Calu3 (cell line): ENCODE results near the gene GPSM3. TPM values are rescaled to one million over a fixed set of nuclear protein-coding genes. Genes with fewer than 3 reads are reported as not detected.
"Not testable (repeated sequence)": the region's sequence is repeated elsewhere in the genome, so short reads cannot be mapped to it uniquely, and the experiment has no call there.

Source experiments
- BruUV-seq: library from RNA; stranded (reverse); fragments of 400-500 nt; replicated peaks from 2 replicates; lab custom pipeline; 2021; lab: Mats Ljungman, UMichigan
- CTCF ChIA-PET: fragments of 300-600 bp; sonication (Branson Sonifier 250); formaldehyde crosslinking; loops from one replicate; lab custom pipeline; 2022; ENCODE audit warnings: antibody characterized with exemption; lab: Charles Lee
- DNase-seq: peaks from one replicate; pipeline ENCODE4 v3.0.0; 2022
- H3K27ac Mint-ChIP-seq: one replicate; pipeline ENCODE4 v1.8.0; 2022; ENCODE audit warnings: mixed read lengths; ENCODE audit not compliant: unreplicated experiment
- H3K27me3 Mint-ChIP-seq: one replicate; pipeline ENCODE4 v1.8.0; 2022; ENCODE audit warnings: mixed read lengths; ENCODE audit not compliant: unreplicated experiment
- H3K36me3 Mint-ChIP-seq: one replicate; pipeline ENCODE4 v1.8.0; 2022; ENCODE audit warnings: mild to moderate bottlenecking, moderate library complexity, mixed read lengths; ENCODE audit not compliant: insufficient read depth, unreplicated experiment
- H3K4me1 Mint-ChIP-seq: one replicate; pipeline ENCODE4 v1.8.0; 2022; ENCODE audit warnings: mild to moderate bottlenecking, low read depth, mixed read lengths; ENCODE audit not compliant: unreplicated experiment
- H3K4me3 Mint-ChIP-seq: one replicate; pipeline ENCODE4 v1.8.0; 2022; ENCODE audit warnings: mild to moderate bottlenecking, low read depth, moderate library complexity, mixed read lengths; ENCODE audit not compliant: unreplicated experiment
- H3K9me3 Mint-ChIP-seq: one replicate; pipeline ENCODE4 v1.8.0; 2022; ENCODE audit warnings: low read depth, mixed read lengths; ENCODE audit not compliant: unreplicated experiment
- intact Hi-C: fragments of 100-400 bp; cut with micrococcal nuclease; formaldehyde crosslinking; loops from one replicate; pipeline ENCODE4 v1.10.0; 2022; ENCODE audit not compliant: unreplicated experiment
- total RNA-seq: library from RNA; stranded (reverse); gene quantifications from 2 replicates; pipeline ENCODE4 v1.2.3, GENCODE V29; 2022
- TF ChIP-seq, protein P1 (sequence below): fragments of 200-600 bp; IDR thresholded peaks from one replicate; pipeline ENCODE4 v1.8.0; 2022; ENCODE audit warnings: antibody characterized with exemption; ENCODE audit not compliant: unreplicated experiment

Gene GPSM3
- total RNA-seq, 1 experiment from 2014 or later: 6.2 TPM

DNA sequence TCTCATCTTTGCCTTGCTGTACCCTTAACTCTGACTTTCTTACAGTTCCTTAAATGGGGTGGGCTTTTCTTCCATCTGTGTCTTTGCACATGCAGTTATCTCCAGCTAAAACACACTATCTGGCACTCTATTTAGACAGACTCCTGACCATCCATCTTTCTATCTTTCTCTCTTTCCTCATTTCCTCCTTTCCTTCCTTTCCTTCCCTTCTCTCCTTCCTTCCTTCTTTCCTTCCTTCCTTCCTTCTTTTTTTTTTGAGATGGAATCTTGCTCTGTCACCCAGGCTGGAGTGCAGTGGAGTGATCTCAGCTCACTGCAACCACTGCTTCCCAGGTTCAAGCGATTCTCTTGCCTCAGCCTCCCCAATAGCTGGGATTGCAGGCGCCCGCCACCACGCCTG lies 23.2 kb upstream of the GPSM3 start:
- TF ChIP-seq, protein P1, sequence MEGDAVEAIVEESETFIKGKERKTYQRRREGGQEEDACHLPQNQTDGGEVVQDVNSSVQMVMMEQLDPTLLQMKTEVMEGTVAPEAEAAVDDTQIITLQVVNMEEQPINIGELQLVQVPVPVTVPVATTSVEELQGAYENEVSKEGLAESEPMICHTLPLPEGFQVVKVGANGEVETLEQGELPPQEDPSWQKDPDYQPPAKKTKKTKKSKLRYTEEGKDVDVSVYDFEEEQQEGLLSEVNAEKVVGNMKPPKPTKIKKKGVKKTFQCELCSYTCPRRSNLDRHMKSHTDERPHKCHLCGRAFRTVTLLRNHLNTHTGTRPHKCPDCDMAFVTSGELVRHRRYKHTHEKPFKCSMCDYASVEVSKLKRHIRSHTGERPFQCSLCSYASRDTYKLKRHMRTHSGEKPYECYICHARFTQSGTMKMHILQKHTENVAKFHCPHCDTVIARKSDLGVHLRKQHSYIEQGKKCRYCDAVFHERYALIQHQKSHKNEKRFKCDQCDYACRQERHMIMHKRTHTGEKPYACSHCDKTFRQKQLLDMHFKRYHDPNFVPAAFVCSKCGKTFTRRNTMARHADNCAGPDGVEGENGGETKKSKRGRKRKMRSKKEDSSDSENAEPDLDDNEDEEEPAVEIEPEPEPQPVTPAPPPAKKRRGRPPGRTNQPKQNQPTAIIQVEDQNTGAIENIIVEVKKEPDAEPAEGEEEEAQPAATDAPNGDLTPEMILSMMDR: no peak
- Mint-ChIP-seq H3K36me3 (peaks cover 3% of the 10 kb centered on the region), H3K4me1 (no peaks in the 10 kb centered on the region), H3K27ac (no peak overlapping the region), H3K4me3 (no peak overlapping the region), H3K27me3 (peaks cover 86% of the 10 kb centered on the region), H3K9me3 (no peaks in the 10 kb centered on the region)
- DNase-seq: no peak
- intact Hi-C loops: no loop called here
- CTCF ChIA-PET: no interaction called here
- no TSS peak for BruUV-seq

DNA sequence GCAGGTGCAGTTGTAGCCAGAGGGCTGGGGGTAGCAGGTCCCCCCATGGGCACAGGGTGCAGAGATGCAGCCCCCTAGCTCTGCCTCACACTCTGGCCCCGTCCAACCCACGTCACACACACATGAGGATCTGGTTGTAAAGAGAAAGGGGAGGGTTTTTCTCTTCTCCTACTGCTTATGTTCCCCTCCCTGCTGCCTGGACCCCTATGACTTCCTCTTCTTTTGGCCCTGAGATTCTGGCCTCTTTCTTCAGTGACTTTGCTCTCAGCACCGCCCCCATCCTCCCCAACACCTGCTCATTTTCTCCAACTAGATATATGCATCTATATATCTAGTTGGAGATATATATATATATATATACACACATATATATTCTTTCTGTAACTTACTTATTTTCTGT lies 21.7 kb upstream of the GPSM3 start:
- no peaks in the 10 kb centered on the region for H3K9me3 Mint-ChIP-seq
- no TSS peak for BruUV-seq
- no peak for DNase-seq
- CTCF ChIA-PET: no interaction called here
- TF ChIP-seq, protein P1: no peak
- H3K27me3 Mint-ChIP-seq: peaks cover 88% of the 10 kb centered on the region
- no peak overlapping the region for H3K4me3 Mint-ChIP-seq
- intact Hi-C loops: no loop called here
- H3K27ac Mint-ChIP-seq: no peak overlapping the region
- no peaks in the 10 kb centered on the region for H3K4me1 Mint-ChIP-seq
- peaks cover 4% of the 10 kb centered on the region for H3K36me3 Mint-ChIP-seq

DNA sequence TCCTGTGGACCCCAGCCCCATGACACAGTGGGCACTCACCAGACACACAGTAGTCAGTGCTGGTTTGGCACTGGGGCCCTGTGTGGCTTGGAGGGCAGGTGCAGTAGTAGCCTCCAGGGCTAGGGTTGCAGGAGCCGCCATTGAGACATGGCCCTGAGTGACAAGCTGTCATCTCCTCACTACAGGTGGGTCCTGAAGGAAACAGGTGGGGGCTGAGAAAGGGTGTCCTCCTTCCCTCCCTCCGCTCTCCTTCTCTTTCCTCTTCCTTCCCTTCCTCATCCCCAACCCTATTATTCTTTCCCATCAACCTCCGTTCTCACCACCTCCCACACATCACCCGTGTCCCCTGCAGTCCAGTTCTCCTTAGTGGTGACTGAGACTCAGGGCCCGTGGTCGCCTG lies 21.2 kb upstream of the GPSM3 start:
- H3K9me3 Mint-ChIP-seq: no peaks in the 10 kb centered on the region

DNA sequence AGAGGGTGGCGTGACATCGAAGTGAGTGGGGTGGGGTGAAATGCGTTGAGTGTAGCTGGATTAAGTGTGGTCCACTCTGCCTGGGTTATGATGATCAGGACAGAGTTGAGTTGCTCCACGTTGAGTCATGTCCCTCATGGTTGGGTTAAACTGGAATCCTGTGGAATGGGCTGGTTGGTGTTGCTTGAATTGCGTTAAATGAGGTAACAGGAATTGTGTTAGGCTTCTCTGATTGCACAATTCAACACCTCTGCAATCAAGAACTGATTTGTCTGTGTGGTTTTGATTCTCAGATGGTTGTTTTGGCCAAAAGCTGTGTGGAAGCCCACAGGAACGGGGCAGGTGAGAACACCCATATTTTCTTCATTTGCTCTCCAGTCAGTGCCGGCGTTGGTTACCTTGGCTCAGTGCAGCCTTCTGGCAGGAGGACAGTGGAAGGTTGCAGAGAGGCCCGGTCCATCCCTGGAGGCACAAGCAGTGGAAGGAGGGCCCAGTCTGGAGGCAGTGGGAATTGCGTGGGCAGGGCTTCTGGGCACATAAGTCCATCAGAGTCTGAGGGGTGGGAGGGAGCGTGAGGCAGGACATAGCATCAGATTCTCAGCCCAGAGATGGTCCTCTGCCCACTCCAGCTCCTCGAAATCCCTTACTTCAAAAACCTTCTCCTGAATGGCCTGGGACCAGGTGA lies 19.8 kb upstream of the GPSM3 start:
- TF ChIP-seq, protein P1: no peak
- Mint-ChIP-seq H3K36me3 (peaks cover 4% of the 10 kb centered on the region), H3K27me3 (peaks cover 80% of the 10 kb centered on the region), H3K4me1 (no peaks in the 10 kb centered on the region), H3K27ac (no peak overlapping the region), H3K4me3 (no peak overlapping the region), H3K9me3 (no peaks in the 10 kb centered on the region)
- intact Hi-C loops: no loop called here
- no peak for DNase-seq
- CTCF ChIA-PET: interaction anchor here (0.6 to 1.9 kb wide), 2 partner anchors 17 to 83 kb away, joined by 4 read pairs; no protein-coding TSS in a partner anchor
- no TSS peak for BruUV-seq

More for the DNA sequence above, 21.2 kb upstream of the GPSM3 start:
- intact Hi-C loops: no loop called here
- Mint-ChIP-seq H3K27ac (no peak overlapping the region), H3K4me3 (no peak overlapping the region), H3K27me3 (peaks cover 88% of the 10 kb centered on the region), H3K36me3 (peaks cover 4% of the 10 kb centered on the region), H3K4me1 (no peaks in the 10 kb centered on the region)
- CTCF ChIA-PET: no interaction called here
- TF ChIP-seq, protein P1: no peak
- DNase-seq: no peak
- no TSS peak for BruUV-seq

DNA sequence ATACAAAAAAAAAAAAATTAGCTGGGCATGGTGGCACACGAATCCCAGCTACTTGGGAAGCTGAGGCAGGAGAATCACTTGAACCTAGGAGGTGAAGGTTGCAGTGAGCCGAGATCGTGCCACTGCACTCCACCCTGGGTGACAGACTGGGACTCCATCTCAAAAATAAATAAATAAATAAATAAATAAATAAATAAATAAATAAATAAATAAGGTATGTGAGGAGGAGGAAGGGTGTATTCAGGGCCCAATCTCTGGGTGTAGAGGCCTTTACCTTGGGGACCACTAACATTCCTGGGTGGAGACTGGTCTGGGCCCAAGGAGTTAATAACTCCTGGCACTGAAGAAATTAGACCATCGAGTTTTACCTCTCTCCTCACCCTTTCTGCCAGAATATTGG lies 19.0 kb upstream of the GPSM3 start:
- intact Hi-C loops, H3K36me3 Mint-ChIP-seq, H3K4me1 Mint-ChIP-seq, DNase-seq, H3K27ac Mint-ChIP-seq, BruUV-seq, H3K9me3 Mint-ChIP-seq, H3K4me3 Mint-ChIP-seq: not testable (repeated sequence)
- CTCF ChIA-PET: interaction anchor here (1.9 kb wide), 1 partner anchor 16 kb away, joined by 4 read pairs; no protein-coding TSS in a partner anchor
- peaks cover 77% of the 10 kb centered on the region for H3K27me3 Mint-ChIP-seq
